Measurements from ENCODE around the gene ZBTB20. TPM values are rescaled to one million over a fixed set of nuclear protein-coding genes. Genes with fewer than 3 reads are reported as not detected.

ZBTB20 gene
- total RNA-seq, 2 experiments from 2014 or later, result 5.1 to 5.3 TPM

DNA sequence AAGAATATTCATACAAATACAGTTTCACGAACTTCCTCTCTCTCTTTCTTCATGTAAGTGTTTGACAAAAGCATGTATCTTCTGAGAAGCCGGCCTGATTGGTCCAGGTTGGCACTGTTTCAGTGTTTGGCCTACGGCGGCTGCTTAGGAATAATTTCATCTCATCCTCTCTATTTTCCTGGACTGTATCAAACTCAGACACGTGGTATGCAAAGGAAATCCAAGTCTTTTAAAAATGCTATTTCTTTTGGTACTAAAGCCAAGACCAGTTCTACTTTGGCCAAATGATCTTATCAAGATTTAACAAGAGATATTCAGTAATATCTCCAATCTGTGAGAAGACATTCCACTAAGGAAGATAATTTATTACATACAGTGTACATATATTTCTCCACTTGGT is 700.5 kb downstream of the ZBTB20 start:
- H3K9me3 Mint-ChIP-seq, result no peaks in the 10 kb centered on the region
- no peak overlapping the region for H3K4me3 Mint-ChIP-seq
- POLR2A ChIA-PET, result interaction anchor here (1.5 kb wide), 1 partner anchor 12 kb away, joined by 3 read pairs; no protein-coding TSS in a partner anchor
- peaks cover 11% of the 10 kb centered on the region for H3K4me1 Mint-ChIP-seq (ENCODE audit: low read depth)
- H3K27ac Mint-ChIP-seq, result no peak overlapping the region
- ATAC-seq (no peak), DNase-seq (no peak)
- CTCF ChIA-PET, result interaction anchor here (1.7 to 2.8 kb wide), 2 partner anchors 11 to 25 kb away, joined by 7 to 18 read pairs; no protein-coding TSS in a partner anchor
- H3K36me3 Mint-ChIP-seq (ENCODE audit: low read depth), result no peaks in the 10 kb centered on the region
- H3K27me3 Mint-ChIP-seq, result peaks cover under 1% of the 10 kb centered on the region
- TF ChIP-seq, protein P1, sequence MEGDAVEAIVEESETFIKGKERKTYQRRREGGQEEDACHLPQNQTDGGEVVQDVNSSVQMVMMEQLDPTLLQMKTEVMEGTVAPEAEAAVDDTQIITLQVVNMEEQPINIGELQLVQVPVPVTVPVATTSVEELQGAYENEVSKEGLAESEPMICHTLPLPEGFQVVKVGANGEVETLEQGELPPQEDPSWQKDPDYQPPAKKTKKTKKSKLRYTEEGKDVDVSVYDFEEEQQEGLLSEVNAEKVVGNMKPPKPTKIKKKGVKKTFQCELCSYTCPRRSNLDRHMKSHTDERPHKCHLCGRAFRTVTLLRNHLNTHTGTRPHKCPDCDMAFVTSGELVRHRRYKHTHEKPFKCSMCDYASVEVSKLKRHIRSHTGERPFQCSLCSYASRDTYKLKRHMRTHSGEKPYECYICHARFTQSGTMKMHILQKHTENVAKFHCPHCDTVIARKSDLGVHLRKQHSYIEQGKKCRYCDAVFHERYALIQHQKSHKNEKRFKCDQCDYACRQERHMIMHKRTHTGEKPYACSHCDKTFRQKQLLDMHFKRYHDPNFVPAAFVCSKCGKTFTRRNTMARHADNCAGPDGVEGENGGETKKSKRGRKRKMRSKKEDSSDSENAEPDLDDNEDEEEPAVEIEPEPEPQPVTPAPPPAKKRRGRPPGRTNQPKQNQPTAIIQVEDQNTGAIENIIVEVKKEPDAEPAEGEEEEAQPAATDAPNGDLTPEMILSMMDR (IDR thresholded peaks at IDR 0.05), result no peak
- intact Hi-C loops (cut with micrococcal nuclease), result no loop called here

DNA sequence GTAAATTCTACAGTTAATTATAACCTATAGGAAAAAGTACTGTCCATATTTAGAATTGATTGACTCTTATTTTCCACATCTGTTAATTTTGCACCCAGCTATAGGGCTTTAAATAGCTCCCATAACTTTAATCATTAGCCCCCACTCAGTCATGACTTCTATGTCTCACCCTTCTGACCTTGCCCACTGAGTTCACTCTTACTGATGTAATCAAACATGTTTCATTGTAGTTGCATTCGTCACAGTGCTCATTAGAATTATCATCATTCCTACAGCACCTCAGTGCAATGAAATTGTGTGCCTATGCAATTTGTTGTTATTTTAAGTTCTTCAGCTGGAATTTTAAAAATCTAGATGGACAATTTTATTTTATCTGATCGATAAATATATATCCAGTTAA is 701.9 kb downstream of the ZBTB20 start:
- no peak overlapping the region for H3K27ac Mint-ChIP-seq
- H3K4me1 Mint-ChIP-seq (ENCODE audit: low read depth), result peaks cover 6% of the 10 kb centered on the region
- TF ChIP-seq, protein P1 (IDR thresholded peaks at IDR 0.05), result no peak
- DNase-seq (no peak), ATAC-seq (no peak)
- CTCF ChIA-PET, result interaction anchor here (1.6 kb wide), 1 partner anchor 27 kb away, joined by 6 read pairs; no protein-coding TSS in a partner anchor
- H3K9me3 Mint-ChIP-seq, result no peaks in the 10 kb centered on the region
- H3K36me3 Mint-ChIP-seq (ENCODE audit: low read depth), result no peaks in the 10 kb centered on the region
- intact Hi-C loops (cut with micrococcal nuclease), result no loop called here
- no peaks in the 10 kb centered on the region for H3K27me3 Mint-ChIP-seq
- no peak overlapping the region for H3K4me3 Mint-ChIP-seq
- POLR2A ChIA-PET, result interaction anchor here (1.4 kb wide), 1 partner anchor 9 kb away, joined by 3 read pairs; no protein-coding TSS in a partner anchor

- H3K9me3 Mint-ChIP-seq, result no peaks in the 10 kb centered on the region
- POLR2A ChIA-PET, result interaction anchor here (1.4 kb wide), 1 partner anchor 10 kb away, joined by 3 read pairs; no protein-coding TSS in a partner anchor
These were observed 702.9 kb downstream of the ZBTB20 start for GRCh38 chr3:114444216-114444615.

DNA sequence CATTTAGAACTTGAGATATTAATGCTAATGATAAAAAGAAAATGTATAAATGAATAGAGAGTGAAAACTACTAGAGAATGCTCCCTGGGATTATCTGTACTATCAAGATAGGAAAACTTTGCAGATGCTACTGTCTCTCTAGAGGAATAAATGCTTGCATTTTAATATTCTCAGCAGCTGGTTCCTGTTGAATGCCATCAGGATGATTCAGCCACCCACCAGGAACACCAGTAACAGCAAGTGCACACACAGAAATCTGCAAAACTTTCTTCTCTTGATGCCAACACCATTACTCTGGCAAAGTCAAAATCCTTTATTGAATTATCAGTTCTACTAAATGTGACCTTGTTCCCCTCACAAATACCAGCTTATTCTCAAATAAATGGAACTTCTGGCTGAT is 704.8 kb downstream of the ZBTB20 start:
- no peak for ATAC-seq
- Mint-ChIP-seq H3K4me3 (no peak overlapping the region), H3K4me1 (ENCODE audit: low read depth) (peaks cover 6% of the 10 kb centered on the region), H3K27ac (no peak overlapping the region), H3K36me3 (ENCODE audit: low read depth) (no peaks in the 10 kb centered on the region), H3K9me3 (no peaks in the 10 kb centered on the region), H3K27me3 (no peaks in the 10 kb centered on the region)
- TF ChIP-seq, protein P1 (IDR thresholded peaks at IDR 0.05), result no peak
- ChIA-PET POLR2A (no interaction called here), CTCF (interaction anchor here (1.4 to 1.9 kb wide), 3 partner anchors 23 to 58 kb away, joined by 6 read pairs; no protein-coding TSS in a partner anchor)
- DNase-seq, result no peak
- intact Hi-C loops (cut with micrococcal nuclease), result no loop called here

More at GRCh38 chr3:114444216-114444615, 702.9 kb downstream of the ZBTB20 start:
- no peak overlapping the region for H3K4me3 Mint-ChIP-seq
- no peaks in the 10 kb centered on the region for H3K27me3 Mint-ChIP-seq
- peaks cover 6% of the 10 kb centered on the region for H3K4me1 Mint-ChIP-seq (ENCODE audit: low read depth)
- no peaks in the 10 kb centered on the region for H3K36me3 Mint-ChIP-seq (ENCODE audit: low read depth)
- ATAC-seq, result no peak
- intact Hi-C loops (cut with micrococcal nuclease), result no loop called here
- CTCF ChIA-PET, result interaction anchor here (1.6 to 1.9 kb wide), 2 partner anchors 25 to 26 kb away, joined by 6 read pairs; no protein-coding TSS in a partner anchor
- no peak overlapping the region for H3K27ac Mint-ChIP-seq
- TF ChIP-seq, protein P1 (IDR thresholded peaks at IDR 0.05), result no peak
- DNase-seq, result no peak

GRCh38 chr3:114441386-114441785 is 705.7 kb downstream of the ZBTB20 start:
- ChIA-PET POLR2A (no interaction called here), CTCF (interaction anchor here (1.2 to 1.6 kb wide), 4 partner anchors 18 to 57 kb away, joined by 3 to 6 read pairs (median 4); no protein-coding TSS in a partner anchor)
- peaks cover 6% of the 10 kb centered on the region for H3K4me1 Mint-ChIP-seq (ENCODE audit: low read depth)
- DNase-seq (no peak), ATAC-seq (no peak)
- H3K36me3 Mint-ChIP-seq (ENCODE audit: low read depth), result no peaks in the 10 kb centered on the region
- no peak overlapping the region for H3K4me3 Mint-ChIP-seq
- H3K27ac Mint-ChIP-seq, result no peak overlapping the region
- TF ChIP-seq, protein P1 (IDR thresholded peaks at IDR 0.05), result no peak
- no peaks in the 10 kb centered on the region for H3K27me3 Mint-ChIP-seq
- intact Hi-C loops (cut with micrococcal nuclease), result no loop called here
- no peaks in the 10 kb centered on the region for H3K9me3 Mint-ChIP-seq

Data from activated CD8-positive, alpha-beta T cell treated with anti-CD3 and anti-CD28 coated beads for 36 hours (primary cell).